ENCODE measurements around the gene C19orf38. TPM values are rescaled to one million over a fixed set of nuclear protein-coding genes. Genes with fewer than 3 reads are reported as not detected.

C19orf38 gene
- total and polyA plus RNA-seq, 2 donors (not counting 3 experiments of a cell fraction or from before 2014, with no cell fraction given) = not detected

- FAIRE-seq = no peak
- Histone ChIP-seq H3K4me2 (ENCODE audit: insufficient read depth, low read length) (no peak overlapping the region), H2AFZ (ENCODE audit: low read depth, low read length) (no peak overlapping the region), H3K4me3 (replicated peaks in 1 of 3; ENCODE audit: insufficient read depth in 1 of 3, low read depth in 1 of 3, low read length in 3 of 3) (no peak overlapping the region), H3K9me3 (replicated peaks; ENCODE audit: control insufficient read depth, insufficient read depth, low read length) (no peaks in the 10 kb centered on the region), H3K27me3 (ENCODE audit: control insufficient read depth in 2 of 2, insufficient read depth in 2 of 2, low read length in 2 of 2) (no peaks in the 10 kb centered on the region), H3K4me1 (ENCODE audit: control insufficient read depth, extremely low read depth, insufficient read depth, low read length) (peaks cover 2% of the 10 kb centered on the region), H3K9me1 (replicated peaks; ENCODE audit: control insufficient read depth, extremely low read depth, insufficient read depth, low read length) (no peaks in the 10 kb centered on the region), H3K36me3 (ENCODE audit: control insufficient read depth in 2 of 2, extremely low read depth in 1 of 2, insufficient read depth in 2 of 2, low read length in 2 of 2) (no peaks in the 10 kb centered on the region), H4K20me1 (replicated peaks; ENCODE audit: control insufficient read depth, extremely low read depth, insufficient read depth, low read length) (no peaks in the 10 kb centered on the region), H3K27ac (ENCODE audit: insufficient read depth, low read depth, low read length) (no peak overlapping the region), H3K9ac (replicated peaks; ENCODE audit: extremely low read depth, insufficient read depth, low read length) (no peak overlapping the region), H3K79me2 (ENCODE audit: control insufficient read depth, insufficient read depth, low read length) (no peaks in the 10 kb centered on the region)
- intact Hi-C loops (cut with micrococcal nuclease) (no loop called here), dilution Hi-C loops (cut with MboI; ENCODE audit: extremely low pct_ligation_motif_present, low sequenced_read_pairs) (no loop called here)
- DNase-seq (ENCODE audit: low read depth, low spot score) = no peak
- CTCF ChIA-PET = interaction anchor here (1.4 to 4.4 kb wide), 5 partner anchors 10 to 145 kb away, joined by 3 to 100 read pairs (median 8); partner anchors contain the start of gene DNM2
- POLR2A ChIA-PET = no interaction called here
- no TSS peak for BruUV-seq (replicated peaks)
- no peak for TF ChIP-seq EZH2 (IDR thresholded peaks at IDR 0.05; ENCODE audit: borderline replicate concordance, low read depth, low read length, severe bottlenecking)
- TF ChIP-seq JUN (IDR thresholded peaks at IDR 0.05; ENCODE audit: borderline replicate concordance, insufficient read depth, insufficient read length, low read depth) = no peak
- no peak for TF ChIP-seq FOS (IDR thresholded peaks at IDR 0.05; ENCODE audit: borderline replicate concordance, insufficient read depth, low read length)
- no peak for TF ChIP-seq POLR2A (IDR thresholded peaks at IDR 0.05; ENCODE audit: low read depth, low read length)
- TF ChIP-seq CTCF (IDR thresholded peaks at IDR 0.05; ENCODE audit: extremely low read depth in 1 of 2, insufficient read depth in 1 of 2, low read depth in 1 of 2, low read length in 2 of 2) = no peak
- no peak for TF ChIP-seq MYC (IDR thresholded peaks at IDR 0.05; ENCODE audit: low read depth, low read length)
- no peak for TF ChIP-seq POLR2AphosphoS5 (IDR thresholded peaks at IDR 0.05; ENCODE audit: insufficient read depth, low read depth, low read length)
- no peak for TF ChIP-seq GATA2 (IDR thresholded peaks at IDR 0.05; ENCODE audit: insufficient read depth, insufficient read length, low read depth, low read length)
- TF ChIP-seq MAX (IDR thresholded peaks at IDR 0.05; ENCODE audit: insufficient read depth, insufficient read length) = no peak
Measured at GRCh38 chr19:10863107-10863717, 15.0 kb downstream of the C19orf38 start.

Data from endothelial cell of umbilical vein (primary cell).